Activated CD4-positive, alpha-beta T cell treated with anti-CD3 and anti-CD28 coated beads, Interleukin-2, Interleukin-6, amounts not matched to agents 100 ng/mL and 50 ng/mL, durations not matched to agents 16 hours and 8 hours (primary cell): Measurements from ENCODE around the gene LRRC3.

Experiments used
- DNase-seq: peaks from one replicate; pipeline ENCODE4 v3.0.0-alpha.2; 2020

Gene LRRC3

GRCh38 chr21:44424608-44425306, 30.6 kb upstream of the LRRC3 start:
- no peak for DNase-seq

GRCh38 chr21:44425307-44425894, 29.9 kb upstream of the LRRC3 start:
- DNase-seq, result no peak

GRCh38 chr21:44425895-44426662, 29.2 kb upstream of the LRRC3 start:
- DNase-seq, result no peak

- DNase-seq, result no peak
Measured at GRCh38 chr21:44426663-44427191, 28.6 kb upstream of the LRRC3 start.

GRCh38 chr21:44427241-44428120, 27.8 kb upstream of the LRRC3 start:
- DNase-seq, result no peak

- DNase-seq, result peak; percentile 48
Measured at GRCh38 chr21:44428281-44428960, 26.9 kb upstream of the LRRC3 start.

GRCh38 chr21:44429894-44430293, 25.4 kb upstream of the LRRC3 start:
- no peak for DNase-seq

GRCh38 chr21:44431300-44431699, 24.0 kb upstream of the LRRC3 start:
- no peak for DNase-seq

- no peak for DNase-seq
Measured at GRCh38 chr21:44432841-44433790, 22.2 kb upstream of the LRRC3 start.

- DNase-seq, result no peak
Measured at GRCh38 chr21:44433791-44434567, 21.3 kb upstream of the LRRC3 start.

- DNase-seq, result no peak
Measured at GRCh38 chr21:44434568-44434925, 20.8 kb upstream of the LRRC3 start.

GRCh38 chr21:44434936-44435635, 20.2 kb upstream of the LRRC3 start:
- DNase-seq, result no peak

- no peak for DNase-seq
Measured at GRCh38 chr21:44436111-44436611, 19.1 kb upstream of the LRRC3 start.

- DNase-seq, result no peak
Measured at GRCh38 chr21:44436958-44437357, 18.4 kb upstream of the LRRC3 start.

GRCh38 chr21:44437371-44437695, 18.0 kb upstream of the LRRC3 start:
- DNase-seq, result no peak

- DNase-seq, result no peak
Measured at GRCh38 chr21:44437696-44438431, 17.4 kb upstream of the LRRC3 start.

- DNase-seq, result no peak
Measured at GRCh38 chr21:44438531-44439210, 16.6 kb upstream of the LRRC3 start.

GRCh38 chr21:44439211-44439600, 16.1 kb upstream of the LRRC3 start:
- DNase-seq, result no peak
